GM19239 (cell line): Measurements from ENCODE around the gene KLHL22.
"Not testable (repeated sequence)": the region's sequence is repeated elsewhere in the genome, so short reads cannot be mapped to it uniquely, and the experiment has no call there.

Experiments used
- DNase-seq: peaks from one replicate; pipeline ENCODE4 v3.0.0; 2011; ENCODE audit warnings: low spot score; ENCODE audit not compliant: insufficient read length
- FAIRE-seq: peaks from 2 replicates; lab custom pipeline; 2011; peaks lifted over from hg19 to GRCh38; lab: Jason Lieb, UNC

KLHL22 gene

DNA sequence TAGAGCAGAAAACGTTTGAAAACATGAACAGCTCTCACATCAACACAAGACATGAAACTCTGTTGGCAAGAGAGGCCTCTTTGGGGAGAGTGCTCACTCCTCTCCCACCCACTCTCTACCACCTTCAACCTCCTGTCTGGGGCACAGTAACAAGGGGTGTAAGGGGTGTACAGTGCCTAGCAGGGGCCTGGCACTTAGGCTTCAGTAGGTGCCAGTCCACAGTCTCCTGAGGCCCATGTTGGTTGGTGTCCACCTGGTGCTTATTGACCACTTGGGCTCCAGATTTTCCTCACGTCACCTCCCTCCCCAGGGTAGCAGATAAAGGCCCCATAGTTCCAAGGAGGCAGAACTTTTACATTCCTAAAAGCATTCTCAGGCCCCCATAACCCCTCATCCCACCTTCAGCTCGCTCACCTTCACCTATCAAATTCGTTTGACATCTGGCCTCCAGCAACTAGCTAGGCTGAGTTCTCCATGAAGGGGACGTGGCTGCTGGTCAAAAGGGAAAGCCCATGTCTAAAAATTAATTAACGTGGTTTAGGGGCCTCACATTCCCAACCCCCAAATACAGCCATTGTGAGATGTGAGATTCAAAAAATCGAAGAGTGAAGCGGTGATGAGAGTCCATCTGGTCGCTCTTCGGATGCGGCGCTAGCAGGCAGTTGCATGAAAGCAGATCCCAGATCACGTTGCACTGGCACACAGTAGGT is 11.1 kb upstream of the KLHL22 start:
- no peak for DNase-seq
- no peak for FAIRE-seq

DNA sequence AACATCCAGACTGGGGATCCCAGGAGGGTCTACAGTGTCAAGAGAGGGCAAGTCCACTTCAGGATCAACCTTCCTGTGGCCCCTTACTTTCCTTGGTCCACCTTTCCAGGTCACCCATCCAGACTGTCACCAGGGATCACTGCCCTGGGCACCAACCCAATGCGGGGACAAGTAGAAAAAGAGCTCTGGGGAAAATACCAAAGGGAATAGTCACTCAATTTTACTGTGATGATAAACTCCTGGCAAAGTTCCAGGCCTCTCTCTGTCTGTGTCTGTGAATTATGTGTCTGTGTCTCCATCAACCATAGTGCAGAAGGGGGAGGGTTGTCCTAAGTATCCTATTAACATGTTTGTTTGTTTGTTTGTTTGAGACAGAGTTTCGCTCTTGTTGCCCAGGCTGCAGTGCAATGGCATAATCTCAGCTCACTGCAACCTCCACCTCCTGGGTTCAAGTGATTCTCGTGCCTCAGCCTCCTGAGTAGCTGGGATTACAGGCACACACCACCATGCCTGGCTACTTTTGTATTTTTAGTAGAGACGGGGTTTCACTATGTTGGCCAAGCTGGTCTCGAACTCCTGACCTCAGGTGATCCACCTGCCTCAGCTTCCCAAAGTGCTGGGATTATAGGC is 8.8 kb upstream of the KLHL22 start:
- DNase-seq, FAIRE-seq: not testable (repeated sequence)

DNA sequence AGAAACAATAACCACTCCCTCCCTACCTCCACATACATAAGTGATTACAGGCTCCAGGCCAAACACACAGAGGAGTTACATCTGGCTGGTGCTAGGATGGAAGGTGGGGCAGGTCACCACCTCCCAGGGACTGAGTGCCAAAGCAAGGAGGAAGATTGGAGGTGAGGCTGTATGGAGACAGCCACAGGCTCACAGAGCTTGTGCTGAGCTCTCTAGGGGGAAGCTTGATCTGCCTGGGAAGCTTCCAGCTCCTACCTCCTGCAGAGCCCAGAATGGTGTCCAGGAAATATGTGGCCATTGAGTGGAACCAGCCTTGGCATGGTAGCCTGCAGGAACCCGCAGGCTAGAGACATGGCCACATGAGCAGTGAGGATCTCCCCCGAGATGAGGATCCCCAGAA is 8.2 kb upstream of the KLHL22 start:
- FAIRE-seq: no peak
- DNase-seq: no peak

DNA sequence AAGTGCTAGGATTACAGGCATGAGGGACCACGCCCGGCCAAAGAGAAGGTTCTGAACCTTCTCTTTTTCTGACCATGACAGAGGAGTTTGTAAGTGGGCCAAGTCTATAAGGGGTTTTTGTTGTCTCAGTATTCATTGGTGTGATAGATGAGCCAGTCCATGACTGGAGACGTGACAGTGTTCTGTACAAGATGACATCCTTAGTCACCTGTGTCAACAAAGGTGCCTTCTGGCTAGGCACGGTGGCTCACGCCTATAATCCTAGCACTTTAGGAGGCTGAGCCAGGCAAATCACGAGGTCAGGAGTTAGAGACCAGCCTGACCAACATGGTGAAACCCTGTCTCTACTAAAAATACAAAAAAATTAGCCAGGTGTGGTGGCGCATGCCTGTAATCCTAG is 4.2 kb upstream of the KLHL22 start:
- no peak for FAIRE-seq
- no peak for DNase-seq

DNA sequence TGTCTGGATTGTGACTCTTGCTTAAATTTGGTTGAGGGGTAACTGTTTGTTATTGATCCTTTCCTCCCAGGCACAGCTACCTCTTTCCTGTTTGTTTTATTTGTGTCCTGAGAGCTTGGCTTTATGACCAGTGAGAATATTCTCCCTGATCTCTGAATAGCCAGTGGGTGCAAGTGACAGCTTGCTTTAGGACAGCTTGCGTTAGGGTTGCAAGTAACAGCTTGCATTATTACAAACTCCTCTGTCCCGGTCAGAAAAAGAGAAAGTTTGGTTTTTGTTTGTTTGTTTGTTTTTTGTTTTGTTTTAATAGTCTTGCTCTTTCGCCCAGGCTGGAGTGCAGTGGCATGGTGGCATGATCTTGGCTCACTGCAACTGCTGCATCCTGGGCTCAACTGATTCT is 3.3 kb upstream of the KLHL22 start:
- DNase-seq (no peak), FAIRE-seq (no peak)

DNA sequence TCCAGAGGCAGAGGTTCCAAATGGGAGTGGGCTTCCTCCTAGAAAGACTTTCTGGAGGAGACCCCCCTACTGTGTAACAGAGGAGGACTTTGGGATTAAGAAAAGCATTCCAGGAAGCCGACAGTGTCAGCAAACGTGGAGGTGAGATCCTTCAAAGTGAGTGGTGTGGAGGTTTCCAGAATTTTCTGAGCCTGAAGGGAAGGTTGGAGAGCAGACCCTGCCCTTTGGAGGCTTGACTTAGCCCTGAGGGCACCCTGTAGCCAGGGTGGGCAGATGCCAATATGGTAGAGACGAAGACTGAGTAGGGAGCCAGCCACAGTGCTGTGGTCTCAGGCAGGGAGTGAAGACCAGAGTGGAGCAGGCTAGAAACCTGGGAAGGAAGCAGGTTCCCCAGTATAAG is 1.8 kb upstream of the KLHL22 start:
- FAIRE-seq: no peak
- no peak for DNase-seq

DNA sequence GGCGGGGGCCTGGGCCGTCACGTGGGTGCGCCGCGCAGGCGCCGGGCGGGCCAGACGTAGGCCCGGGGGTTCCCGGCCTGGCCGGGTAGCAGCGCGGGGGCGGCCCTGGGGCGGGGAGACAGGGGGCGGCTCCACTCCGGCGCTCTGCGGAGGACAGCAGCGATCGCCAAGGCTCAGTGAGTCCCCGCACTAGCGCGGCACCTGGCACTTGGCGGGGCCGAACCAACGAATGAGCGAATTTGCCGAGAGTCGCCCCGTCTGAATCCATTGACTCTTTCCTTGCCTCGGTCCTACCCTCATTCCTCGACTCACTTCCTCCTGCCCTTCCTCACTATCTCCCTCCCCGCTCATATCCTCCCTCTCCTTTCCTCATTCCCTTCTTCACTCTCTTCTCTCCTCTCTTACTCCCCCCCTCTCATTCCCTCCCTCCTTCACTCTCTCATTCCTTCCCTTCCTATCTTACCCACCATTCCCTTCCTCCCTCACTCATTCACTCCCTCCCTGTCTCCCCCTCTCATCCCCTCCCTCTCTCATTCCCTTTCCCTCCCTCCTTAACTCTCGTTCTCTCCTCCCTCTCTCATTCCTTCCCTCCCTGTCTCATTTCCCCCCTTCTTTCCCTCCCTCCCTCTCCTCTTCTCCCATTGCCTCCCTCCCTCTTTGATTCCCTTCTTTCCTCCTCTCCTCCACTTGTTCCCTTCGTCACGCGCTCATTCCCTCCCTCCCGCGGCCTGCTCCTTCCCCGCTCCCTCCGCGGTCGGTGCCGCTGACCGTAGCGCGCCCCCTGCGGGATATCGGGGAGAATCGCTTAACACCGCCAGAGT is 476 bp upstream of the KLHL22 start:
- FAIRE-seq (peak; percentile 94), DNase-seq (peak; percentile 94)

DNA sequence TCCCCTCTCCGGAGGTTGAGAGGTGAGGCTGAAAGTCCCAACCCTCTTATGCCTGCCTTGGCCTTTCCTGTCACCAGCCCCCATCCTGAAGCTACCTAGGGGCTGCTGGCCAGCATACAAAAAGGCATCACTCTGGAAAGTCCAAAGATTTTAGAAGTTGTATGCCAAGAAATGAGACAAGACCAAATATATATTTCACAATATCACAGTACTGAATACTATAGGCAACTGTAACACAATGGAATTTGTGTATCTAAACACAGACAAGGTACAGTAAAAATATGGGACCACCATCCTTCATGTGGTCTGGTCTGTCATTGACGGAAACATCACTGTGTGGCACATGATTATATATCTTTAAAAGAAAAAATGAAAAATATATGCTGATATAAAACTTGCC is 4.2 kb downstream of the KLHL22 start:
- no peak for FAIRE-seq
- DNase-seq: no peak

DNA sequence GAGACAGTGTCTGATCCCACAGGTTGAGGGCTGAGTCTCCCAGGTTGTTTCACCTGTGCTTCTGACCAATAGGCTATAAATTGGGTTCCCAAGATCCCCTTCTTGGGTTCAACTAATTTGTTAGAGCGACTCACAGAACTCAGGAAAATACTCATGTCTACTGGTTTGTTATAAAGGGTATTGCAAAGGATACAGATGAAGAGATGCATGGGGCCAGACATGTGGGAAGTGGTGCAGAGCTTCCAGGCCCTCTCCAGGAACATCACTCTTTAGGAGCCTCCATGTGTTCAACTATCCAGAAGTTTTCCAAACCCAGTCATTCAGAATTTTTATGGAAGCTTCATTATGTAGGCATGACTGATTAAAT is 4.7 kb downstream of the KLHL22 start:
- FAIRE-seq (no peak), DNase-seq (no peak)

DNA sequence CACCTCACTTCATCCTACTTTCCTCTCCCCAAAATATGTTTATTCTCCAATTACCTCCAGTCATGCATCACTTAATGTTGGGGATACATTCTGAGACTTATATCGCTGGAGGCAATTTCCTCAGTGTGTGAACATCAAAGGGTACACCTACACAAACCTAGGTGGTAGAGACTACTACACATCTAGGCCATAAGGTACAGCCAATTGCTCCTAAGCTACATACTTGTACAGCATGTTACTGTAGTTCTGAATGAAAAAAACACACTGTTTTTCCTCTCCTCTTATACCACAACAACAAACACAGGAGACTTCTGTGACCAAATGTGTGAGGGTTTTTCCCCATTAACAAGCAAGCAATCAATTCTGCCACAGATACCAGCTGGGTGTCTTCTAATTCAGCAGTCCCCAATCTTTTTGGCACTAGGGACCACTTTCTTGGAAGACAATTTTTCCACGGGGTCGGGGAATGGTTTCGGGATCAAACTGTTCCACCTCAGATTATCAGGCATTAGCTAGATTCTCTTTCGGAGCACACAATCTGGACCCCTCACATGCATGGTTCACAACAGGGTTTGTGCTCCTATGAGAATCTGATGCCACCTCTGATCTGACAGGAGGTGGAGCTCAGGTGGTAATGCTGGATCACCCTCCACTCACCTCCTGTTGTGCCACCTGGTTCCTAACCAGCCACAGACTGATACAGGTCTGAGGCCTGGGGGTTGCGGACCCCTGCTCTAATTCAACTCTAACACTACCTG is 5.2 kb downstream of the KLHL22 start:
- no peak for FAIRE-seq

DNA sequence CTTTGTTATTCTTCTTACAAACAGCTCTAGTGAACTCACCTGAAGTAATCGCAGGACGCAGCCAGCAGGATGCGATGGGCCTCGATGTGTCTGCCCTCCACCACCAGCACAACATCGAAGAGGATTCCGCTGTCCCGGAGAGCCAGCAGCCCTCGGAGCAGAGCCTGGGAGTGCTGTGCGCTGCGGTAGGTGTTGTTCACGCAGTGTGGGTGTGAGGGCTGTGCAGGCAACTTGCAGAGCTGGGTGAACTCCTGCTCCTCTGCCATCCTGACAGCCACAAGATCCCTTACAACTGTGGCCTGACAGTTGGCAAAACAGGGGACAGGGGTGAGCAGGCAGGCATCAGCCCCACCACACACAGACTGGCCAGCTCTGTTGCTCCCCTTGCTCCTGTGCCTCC is 6.6 kb downstream of the KLHL22 start:
- FAIRE-seq (no peak), DNase-seq (no peak)

More for the DNA sequence above, 5.2 kb downstream of the KLHL22 start:
- DNase-seq: no peak

DNA sequence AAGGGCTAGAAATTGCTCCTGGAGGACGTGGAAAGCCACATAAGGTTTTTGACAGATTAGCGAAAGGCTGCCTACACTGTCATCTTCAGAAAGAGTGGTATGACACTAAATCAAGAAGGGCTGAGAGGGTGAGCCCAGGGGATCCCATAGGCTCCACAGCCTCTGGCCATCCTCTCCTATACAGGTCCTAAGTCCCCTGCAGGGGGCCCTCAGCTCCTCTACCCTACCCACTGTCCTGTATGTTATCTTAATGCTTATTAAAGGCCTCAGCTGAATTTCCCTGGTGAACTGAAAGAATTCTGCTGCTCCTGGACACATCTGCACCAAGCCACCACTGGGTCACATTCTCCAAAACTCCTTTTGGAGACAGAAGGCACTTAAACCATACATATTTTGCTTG is 7.9 kb downstream of the KLHL22 start:
- no peak for DNase-seq
- no peak for FAIRE-seq

DNA sequence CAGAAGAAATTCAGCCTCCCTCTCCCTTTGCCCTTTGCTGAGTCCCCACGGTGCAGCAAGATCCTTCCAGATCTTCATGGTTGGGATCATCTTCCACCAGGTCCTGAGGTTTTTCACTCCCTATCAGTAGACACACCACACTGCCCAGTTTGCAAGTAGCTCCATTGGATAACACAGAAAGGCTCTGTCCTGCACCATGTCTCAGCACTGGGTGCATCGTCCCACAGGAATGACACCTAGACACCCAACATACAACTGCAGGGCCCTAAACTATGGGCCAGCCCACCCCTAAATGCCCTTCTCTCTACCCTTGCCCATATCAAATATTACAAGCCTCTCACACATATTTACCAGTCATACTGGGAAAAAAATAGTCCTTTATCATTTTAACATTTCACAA is 9.4 kb downstream of the KLHL22 start:
- DNase-seq (no peak), FAIRE-seq (no peak)

DNA sequence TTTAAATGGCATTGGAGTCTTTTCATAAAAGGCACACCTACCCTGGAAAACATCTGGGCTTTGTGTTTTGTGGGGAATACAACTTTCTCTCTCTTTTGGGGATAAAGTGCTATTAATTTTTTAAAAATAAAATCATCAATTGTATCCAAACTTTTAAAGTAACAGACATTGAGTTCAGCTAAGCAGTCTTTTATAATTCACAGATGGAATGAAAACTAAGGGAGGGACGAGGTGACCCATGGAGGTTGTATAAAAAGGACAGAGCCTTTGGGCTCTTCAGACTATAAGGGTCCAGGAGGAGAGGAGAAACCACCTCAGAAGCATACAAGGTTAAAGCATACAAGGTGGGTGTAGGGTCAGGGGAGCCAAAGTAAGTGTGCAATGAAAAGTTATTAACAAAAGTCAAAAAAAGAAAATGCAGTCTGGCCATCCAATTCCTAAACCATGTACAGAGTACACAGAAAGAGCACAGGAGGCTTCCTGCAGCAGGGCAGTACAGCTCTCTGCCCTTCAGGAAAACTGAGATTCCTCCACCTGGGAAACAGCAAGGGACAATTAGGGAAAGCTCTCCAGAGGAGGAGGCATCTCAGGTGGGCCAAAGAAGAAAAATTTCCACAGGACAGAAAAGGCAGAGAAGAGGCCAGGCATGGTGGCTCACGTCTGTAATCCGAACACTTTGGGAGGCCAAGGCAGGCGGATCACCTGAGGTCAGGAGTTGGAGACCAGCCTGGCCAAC is 10.5 kb downstream of the KLHL22 start:
- DNase-seq (no peak), FAIRE-seq (no peak)

DNA sequence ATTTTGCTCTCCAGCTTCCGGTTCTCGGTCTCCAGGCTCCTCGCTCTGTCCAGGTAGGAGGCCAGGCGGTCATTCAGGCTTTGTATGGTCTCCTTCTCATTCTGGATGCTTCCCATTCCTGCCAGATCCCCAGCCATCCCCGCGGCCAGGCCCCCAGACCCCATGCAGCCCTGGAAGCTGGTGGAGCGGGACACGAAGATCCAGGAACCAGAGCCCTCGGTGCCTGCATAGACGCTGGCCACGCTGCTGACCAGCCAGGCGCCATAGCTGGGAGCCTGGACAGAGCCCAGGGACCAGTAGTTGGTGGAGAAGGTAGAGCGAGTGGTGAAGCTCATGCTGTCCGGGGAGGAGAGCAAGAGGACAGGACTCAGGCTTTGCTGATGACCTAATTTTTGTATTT is 11.8 kb downstream of the KLHL22 start:
- DNase-seq (no peak), FAIRE-seq (no peak)

DNA sequence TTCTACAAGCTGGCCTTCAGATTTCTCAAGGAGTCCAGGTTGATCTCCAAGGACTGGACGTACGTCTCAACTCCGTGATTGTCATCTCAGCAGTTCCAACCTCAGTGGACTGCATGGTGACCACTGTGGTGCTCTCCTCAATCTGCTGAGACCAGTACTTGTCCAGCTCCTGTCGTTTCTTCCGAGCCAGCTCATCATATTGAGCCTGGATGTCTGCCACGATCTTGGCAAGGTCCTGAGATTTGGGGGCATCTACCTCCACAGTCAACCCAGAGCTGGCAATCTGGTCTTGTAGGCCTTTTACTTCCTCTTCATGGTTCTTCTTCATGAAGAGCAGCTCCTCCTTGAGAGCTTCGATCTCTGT is 12.5 kb downstream of the KLHL22 start:
- DNase-seq, FAIRE-seq: not testable (repeated sequence)

DNA sequence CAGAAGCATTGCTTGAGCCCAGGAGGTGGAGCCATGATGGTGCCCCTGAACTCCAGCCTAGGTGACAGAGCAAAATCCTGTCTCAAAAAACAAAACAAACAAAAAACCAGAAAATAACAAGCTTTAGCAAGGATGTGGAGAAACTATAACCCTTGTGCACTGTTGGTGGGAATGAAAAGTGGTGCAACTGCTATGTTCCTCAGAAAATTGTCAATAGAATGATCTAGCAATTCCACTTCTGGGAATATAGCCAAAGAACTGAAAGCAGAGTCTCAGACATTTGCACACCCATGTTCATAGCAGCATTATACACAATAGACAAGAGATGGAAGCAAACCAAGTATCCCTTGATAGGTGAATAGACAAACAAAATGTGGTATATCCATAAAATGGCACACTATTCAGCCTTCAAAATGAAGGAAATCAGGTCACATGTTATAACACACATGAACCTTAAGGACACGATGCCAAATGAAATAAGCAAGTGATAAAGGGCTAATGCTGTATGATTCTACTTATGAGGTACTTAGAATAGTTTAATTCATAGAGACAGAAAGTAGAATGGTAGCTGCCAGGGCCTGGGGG is 15.9 kb downstream of the KLHL22 start:
- DNase-seq (no peak), FAIRE-seq (no peak)

DNA sequence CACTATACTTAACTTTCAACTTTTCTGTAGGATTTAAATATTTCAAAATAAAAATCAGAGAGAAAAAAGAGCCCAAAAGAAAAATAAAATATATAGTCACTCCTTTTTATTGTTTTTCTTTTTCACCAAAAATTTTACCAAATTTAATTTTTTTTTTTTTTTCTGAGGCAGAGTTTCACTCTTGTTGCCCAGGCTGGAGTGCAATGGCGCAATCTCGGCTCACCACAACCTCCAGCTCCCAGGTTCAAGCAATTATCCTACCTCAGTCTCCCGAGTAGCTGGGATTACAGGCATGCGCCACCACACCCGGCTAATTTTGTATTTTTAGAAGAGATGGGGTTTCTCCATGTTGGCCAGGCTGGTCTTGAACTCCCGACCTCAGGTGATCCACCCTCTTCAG is 17.5 kb downstream of the KLHL22 start:
- FAIRE-seq, DNase-seq: not testable (repeated sequence)

DNA sequence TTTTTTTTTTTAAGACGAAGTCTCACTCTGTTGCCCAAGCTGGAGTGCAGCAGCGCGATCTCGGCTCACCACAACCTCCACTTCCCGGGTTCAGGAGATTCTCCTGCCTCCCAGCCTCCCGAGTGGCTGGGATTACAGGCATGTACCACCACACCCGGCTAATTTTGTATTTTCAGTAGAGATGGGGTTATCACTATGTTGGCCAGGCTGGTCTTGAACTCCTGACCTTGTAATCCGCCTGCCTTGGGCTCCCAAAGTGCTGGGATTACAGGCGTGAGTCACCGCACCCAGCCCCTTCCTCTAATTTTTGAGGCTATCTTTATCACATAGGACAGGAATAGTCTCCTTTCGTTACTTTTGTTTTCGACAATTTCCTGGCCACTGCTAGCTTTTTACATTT is 20.0 kb downstream of the KLHL22 start:
- DNase-seq, FAIRE-seq: not testable (repeated sequence)

DNA sequence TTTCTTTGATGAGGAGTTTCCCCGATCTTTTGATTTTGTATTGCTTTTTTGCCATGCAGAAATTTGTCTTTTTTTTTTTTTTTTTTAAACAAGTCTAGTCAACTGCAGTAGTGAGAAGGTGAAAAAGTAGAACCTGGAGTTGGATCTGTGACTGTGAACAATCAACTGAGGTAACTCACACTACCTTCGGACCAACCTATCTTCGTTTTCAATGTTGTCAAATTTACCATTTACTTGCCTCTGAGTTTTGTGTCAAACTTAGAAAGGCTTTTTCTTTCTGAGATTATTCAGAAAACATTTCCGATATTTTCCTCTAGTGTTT is 20.5 kb downstream of the KLHL22 start:
- no peak for FAIRE-seq
- DNase-seq: no peak
